ES-I3 (cell line): ENCODE measurements around the gene GGT5.
"Not testable (repeated sequence)": the region's sequence is repeated elsewhere in the genome, so short reads cannot be mapped to it uniquely, and the experiment has no call there.

Source experiments
- H3K36me3 ChIP-seq: 2 replicates; pipeline ENCODE4 v1.6.1; 2013; ENCODE audit warnings: mild to moderate bottlenecking, low read length, control low read depth, moderate library complexity; ENCODE audit not compliant: insufficient read depth
- H3K4me1 ChIP-seq: 2 replicates; pipeline ENCODE4 v1.6.1; 2013; ENCODE audit warnings: mild to moderate bottlenecking, control low read depth, low read length; ENCODE audit not compliant: insufficient read depth
- H3K9ac ChIP-seq: 2 replicates; pipeline ENCODE4 v1.6.1; 2013; ENCODE audit warnings: low read depth, mild to moderate bottlenecking, low read length, moderate library complexity
- H3K9me3 ChIP-seq: 2 replicates; pipeline ENCODE4 v1.6.1; 2013; ENCODE audit warnings: mild to moderate bottlenecking, low read length, moderate library complexity; ENCODE audit not compliant: control insufficient read depth, insufficient read depth

GGT5 gene, protein sequence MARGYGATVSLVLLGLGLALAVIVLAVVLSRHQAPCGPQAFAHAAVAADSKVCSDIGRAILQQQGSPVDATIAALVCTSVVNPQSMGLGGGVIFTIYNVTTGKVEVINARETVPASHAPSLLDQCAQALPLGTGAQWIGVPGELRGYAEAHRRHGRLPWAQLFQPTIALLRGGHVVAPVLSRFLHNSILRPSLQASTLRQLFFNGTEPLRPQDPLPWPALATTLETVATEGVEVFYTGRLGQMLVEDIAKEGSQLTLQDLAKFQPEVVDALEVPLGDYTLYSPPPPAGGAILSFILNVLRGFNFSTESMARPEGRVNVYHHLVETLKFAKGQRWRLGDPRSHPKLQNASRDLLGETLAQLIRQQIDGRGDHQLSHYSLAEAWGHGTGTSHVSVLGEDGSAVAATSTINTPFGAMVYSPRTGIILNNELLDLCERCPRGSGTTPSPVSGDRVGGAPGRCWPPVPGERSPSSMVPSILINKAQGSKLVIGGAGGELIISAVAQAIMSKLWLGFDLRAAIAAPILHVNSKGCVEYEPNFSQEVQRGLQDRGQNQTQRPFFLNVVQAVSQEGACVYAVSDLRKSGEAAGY

DNA sequence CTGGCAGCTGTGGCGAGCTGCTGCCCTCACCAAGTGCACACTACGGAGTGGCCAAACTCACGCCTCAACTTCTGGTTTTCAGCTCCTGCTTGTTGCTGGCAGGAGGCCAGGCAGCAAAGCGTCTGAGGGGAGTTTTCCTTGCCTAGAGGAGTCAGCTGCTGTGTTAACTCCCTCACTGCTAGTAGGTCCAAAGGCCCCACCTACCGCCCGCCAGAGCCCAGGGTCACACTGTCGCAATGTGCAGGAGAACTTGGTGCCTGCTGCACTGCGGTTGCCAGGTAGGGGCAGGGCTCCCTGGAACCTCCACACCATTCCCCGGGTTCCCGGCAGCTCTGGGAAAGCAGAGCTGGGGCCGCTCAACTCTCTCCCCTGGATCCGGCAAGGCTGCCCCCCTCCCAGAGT, at the start of gene GGT5:
Gene GGT5 (minus strand): TSS at position 53 of the 402 bp plus-strand sequence. CDS start 357 bp downstream, outside the sequence.
- H3K36me3 ChIP-seq, H3K9ac ChIP-seq, H3K9me3 ChIP-seq: not testable (repeated sequence)
- H3K4me1 ChIP-seq, result peaks cover 18% of the 10 kb centered on the region; the same call in 1 of the 2 replicates

DNA sequence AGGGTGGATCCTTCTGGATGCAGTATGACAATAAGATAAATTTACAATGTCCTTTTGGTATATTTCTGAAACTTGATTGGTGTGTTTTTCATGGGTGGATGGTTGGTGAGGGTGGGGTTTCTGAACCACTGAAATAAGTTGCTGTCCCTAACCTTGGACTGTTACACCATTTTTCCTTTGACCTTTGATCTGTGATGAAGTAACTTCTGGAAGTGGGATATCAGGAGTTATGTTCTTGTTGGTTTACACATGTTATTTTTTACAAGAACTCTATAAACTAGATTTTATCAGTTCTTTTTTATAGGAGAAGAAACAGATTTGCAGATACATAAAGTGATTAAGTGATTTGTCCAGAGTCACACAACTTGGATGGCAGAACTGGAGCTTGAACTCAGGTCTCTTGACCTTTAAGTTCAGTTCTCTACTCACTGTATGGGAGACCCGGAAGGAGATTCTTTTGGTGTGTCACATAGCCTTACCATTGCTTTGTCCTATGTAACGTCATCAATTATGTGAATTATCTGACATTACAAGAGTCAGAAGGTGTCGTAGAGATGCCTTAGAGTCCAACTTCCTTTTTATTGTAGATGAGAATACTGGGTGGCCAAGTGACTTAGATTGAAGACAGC, 47.4 kb upstream of the GGT5 start:
- not testable (repeated sequence) for H3K9me3 ChIP-seq, H3K9ac ChIP-seq, H3K36me3 ChIP-seq
- peaks cover 11% of the 10 kb centered on the region; the same call in 1 of the 2 replicates for H3K4me1 ChIP-seq

DNA sequence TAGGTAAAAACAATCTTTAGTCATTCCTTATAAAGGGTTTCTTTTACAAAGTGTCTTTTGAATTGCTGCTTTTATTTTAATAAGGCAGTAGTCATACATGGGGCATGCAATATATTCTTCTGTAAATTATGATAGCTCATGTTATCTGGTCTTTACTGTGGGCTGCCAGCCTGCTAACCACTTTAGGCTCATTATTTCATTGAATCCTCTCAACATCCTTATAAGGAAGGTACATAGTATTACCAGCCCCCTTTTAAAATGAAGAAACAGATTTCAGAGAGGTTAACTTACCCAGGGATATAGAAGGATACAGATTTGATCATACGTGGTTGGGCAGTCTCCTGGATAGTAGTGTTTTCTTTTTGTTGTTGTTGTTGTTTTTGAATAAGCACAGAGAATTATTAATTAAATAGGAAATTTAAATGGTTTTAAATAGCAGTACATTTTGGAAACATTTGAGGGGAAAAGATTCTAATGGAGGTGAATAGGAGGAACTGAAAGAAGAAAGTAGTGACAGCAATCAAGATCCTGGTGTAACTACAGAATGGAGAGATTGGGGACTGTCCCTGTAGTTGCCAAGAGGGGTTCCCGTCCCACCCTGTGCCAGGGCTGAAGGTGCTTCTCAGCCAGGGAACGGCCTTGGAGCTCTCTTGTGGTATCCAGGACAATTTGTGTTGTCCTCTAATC, 46.8 kb upstream of the GGT5 start:
- H3K36me3 ChIP-seq, result no peaks in the 10 kb centered on the region
- H3K9ac ChIP-seq, result no peak overlapping the region
- peaks cover 11% of the 10 kb centered on the region; the same call in 1 of the 2 replicates for H3K4me1 ChIP-seq
- no peaks in the 10 kb centered on the region for H3K9me3 ChIP-seq

DNA sequence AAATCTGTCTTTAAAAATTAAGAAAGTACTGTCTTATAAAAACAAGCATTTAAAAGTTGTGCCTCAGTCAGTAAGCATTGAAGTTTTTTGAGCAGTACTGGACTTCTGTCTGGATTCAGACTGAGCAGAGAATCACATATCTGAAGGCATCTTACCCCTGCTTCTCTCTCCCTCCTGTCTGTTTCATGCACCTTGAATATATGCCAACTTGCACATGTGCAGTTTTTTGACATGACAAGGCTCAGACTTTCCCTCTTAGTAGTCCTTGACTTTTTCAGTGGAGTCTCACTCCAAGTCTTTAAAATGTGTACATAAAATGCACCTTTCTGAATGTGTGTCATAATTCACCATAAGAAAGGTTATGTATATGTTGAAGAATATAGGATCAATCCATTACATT, 45.6 kb upstream of the GGT5 start:
- H3K9ac ChIP-seq, result no peak overlapping the region
- H3K4me1 ChIP-seq, result peaks cover 14% of the 10 kb centered on the region; the same call in 1 of the 2 replicates

DNA sequence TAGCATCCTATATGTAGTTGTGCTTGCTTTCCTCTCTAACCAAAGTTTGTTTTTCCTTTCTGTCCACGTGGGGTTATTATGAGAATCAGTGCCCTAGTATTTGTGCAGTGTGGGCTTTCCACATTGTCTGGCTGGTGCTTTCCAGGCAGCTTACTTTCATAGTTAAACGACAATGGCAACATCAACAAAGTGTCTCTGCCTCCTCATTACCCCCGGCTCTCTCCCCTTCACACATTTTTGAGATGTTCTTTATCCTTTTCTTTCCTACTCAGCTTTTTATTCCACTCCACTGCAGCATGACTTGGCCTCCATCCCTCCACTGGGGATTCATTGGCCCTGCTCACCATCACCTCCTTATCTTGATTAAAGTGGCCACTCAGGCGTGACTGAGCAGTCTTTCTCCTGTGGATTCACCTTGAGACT, 44.9 kb upstream of the GGT5 start:
- no peak overlapping the region for H3K9ac ChIP-seq
- H3K4me1 ChIP-seq, result peaks cover 20% of the 10 kb centered on the region
- H3K36me3 ChIP-seq, result no peaks in the 10 kb centered on the region

More for the DNA sequence above, 45.6 kb upstream of the GGT5 start:
- Histone ChIP-seq H3K36me3 (no peaks in the 10 kb centered on the region), H3K9me3 (no peaks in the 10 kb centered on the region)

DNA sequence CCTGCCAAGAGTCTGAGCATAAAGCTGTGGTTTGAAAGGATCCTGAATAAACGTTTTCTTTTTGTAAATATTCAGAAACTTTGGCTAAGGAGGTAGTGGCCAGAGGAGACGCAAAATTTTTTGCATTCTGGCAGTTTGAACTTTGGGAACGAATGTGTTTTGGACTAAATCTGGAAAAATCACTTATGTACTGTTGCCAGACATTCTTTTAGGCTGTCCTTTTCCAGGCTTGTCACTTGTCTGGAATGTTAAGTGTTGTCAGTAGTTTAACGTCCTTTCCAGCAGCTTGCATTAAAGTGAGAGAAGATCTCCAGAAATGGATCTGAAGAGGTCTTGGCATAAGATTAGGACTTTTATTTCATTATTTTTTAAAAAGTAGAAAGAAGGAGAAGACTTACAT, 44.2 kb upstream of the GGT5 start:
- Histone ChIP-seq H3K9ac (no peak overlapping the region), H3K9me3 (no peaks in the 10 kb centered on the region), H3K4me1 (peaks cover 22% of the 10 kb centered on the region), H3K36me3 (no peaks in the 10 kb centered on the region)

More for the DNA sequence above, 44.9 kb upstream of the GGT5 start:
- no peaks in the 10 kb centered on the region for H3K9me3 ChIP-seq

DNA sequence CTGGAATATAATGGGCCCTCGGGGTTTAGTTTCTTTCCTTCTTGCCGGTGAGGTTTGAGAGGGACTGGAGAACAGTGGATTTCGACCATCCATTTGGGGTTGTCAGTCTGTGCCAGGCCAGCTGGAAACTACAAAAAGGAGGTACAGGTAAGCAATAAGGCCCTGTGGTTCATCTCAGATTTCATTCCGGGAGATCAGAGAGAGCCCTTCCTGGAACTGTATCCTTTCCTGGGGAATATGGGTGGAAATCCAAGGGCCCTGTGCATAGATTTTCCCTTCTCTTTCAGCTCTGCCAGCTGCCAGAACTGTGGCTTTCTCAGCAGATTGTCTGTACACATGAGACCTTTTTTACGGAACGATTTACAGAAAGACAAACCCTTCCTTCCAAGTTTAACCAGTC, 42.9 kb upstream of the GGT5 start:
- H3K4me1 ChIP-seq, result peaks cover 22% of the 10 kb centered on the region
- H3K9ac ChIP-seq, H3K9me3 ChIP-seq, H3K36me3 ChIP-seq: not testable (repeated sequence)

DNA sequence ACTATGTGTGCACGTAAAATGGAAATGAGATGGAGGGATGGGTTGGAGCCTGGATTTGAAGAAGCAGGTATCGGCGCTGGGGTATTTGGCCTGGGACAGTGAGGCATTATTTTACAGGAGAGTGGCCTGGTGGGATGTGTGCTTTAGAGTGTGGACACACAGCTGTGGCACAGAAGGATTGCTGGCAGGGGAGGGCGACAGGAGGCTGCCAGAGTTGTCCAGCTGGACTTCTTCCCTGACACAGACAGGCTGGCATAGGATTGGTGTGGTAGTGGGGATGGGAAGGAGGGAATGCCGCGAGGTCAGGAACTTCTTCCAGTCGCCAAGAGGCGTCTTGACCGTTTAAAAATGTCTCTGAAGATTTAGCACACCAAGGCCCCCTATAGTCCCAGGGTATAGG, 42.3 kb upstream of the GGT5 start:
- peaks cover 22% of the 10 kb centered on the region for H3K4me1 ChIP-seq

DNA sequence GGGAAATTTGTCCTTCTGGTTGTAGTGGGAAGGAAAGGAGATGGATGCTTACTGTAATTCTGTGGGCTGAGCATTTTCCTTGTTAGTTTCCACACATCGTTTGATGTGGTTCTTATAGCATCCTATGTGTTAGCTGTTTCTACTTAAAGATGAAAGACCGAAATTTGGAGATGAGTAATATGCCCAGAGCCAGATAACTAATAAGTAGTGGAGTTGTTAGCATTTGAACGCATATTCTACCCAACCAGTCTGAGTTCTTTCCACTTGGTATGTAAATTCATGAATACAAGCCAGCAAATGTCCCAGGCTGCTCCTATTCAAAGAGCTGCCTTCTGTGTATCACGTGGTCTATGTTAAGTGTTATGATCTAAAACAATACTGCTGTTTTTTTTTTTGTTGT, 40.4 kb upstream of the GGT5 start:
- H3K4me1 ChIP-seq, result peaks cover 22% of the 10 kb centered on the region
- no peaks in the 10 kb centered on the region for H3K9me3 ChIP-seq
- no peak overlapping the region; the same call in 1 of the 2 replicates for H3K9ac ChIP-seq
- no peaks in the 10 kb centered on the region for H3K36me3 ChIP-seq

More for the DNA sequence above, 42.3 kb upstream of the GGT5 start:
- H3K9me3 ChIP-seq, H3K36me3 ChIP-seq, H3K9ac ChIP-seq: not testable (repeated sequence)

DNA sequence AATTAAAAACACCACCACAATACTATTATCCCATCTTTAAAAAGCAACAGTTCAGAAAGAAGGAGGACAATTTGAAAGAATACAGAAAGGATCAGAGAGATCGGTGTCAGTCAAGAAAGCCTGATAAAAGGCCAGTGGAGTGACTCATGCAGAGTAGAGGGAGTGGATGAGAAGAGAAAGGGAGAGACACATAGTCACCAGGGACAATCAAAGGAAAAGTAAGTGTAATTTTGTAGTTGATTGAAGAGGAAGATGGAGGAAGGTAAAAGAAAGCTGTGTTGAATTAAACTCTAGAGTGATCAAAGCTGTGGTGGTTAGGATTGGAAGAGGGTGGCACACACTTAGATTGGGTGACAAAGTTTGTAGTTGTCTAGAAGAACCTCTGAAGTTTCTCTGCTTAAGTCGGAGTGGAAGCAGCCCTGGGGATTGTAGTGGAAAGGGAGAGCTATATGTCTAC, 39.9 kb upstream of the GGT5 start:
- no peak overlapping the region; the same call in 1 of the 2 replicates for H3K9ac ChIP-seq
- H3K36me3 ChIP-seq, result no peaks in the 10 kb centered on the region
- no peaks in the 10 kb centered on the region for H3K9me3 ChIP-seq
- H3K4me1 ChIP-seq, result peaks cover 21% of the 10 kb centered on the region

DNA sequence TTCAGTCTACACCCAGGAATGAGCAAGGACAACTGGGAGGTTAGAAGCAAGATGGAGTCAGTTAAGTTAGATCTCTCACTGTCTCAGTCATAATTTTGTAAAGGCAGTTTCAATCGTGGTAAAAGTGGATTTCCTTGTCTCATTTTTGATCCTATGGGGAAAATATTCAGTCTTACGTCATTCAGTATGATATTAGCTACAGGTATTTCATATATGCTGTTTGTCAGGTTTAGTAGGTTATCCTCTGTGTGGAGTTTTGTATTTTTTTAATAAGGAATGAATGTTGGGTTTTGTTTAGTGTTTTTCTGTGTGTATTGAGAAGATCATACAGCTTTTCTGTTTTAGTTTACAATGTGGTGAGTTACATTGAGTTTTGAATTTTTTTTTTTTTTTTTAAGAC, 37.5 kb upstream of the GGT5 start:
- Histone ChIP-seq H3K36me3 (no peaks in the 10 kb centered on the region), H3K9me3 (no peaks in the 10 kb centered on the region), H3K9ac (no peak overlapping the region), H3K4me1 (peaks cover 12% of the 10 kb centered on the region)

DNA sequence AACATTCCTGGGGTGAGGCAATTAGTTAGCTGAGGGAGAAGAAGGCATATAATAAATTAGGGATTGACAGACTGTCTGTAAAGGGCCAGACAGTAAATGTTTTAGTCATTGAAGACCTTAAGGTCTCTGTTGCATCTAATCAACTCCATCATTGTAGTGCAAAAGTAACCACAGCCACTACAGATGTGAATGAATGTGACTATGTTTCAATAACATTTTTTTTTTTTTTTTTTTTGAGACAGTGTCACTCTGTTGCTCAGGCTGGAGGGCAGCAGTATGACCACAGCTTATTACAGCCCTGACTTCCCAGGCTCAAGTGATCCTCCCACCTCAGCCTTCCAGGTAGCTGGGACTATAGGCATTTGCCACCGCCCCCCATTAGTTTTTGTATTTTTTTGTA, 35.5 kb upstream of the GGT5 start:
- not testable (repeated sequence) for H3K36me3 ChIP-seq, H3K9me3 ChIP-seq, H3K9ac ChIP-seq, H3K4me1 ChIP-seq

DNA sequence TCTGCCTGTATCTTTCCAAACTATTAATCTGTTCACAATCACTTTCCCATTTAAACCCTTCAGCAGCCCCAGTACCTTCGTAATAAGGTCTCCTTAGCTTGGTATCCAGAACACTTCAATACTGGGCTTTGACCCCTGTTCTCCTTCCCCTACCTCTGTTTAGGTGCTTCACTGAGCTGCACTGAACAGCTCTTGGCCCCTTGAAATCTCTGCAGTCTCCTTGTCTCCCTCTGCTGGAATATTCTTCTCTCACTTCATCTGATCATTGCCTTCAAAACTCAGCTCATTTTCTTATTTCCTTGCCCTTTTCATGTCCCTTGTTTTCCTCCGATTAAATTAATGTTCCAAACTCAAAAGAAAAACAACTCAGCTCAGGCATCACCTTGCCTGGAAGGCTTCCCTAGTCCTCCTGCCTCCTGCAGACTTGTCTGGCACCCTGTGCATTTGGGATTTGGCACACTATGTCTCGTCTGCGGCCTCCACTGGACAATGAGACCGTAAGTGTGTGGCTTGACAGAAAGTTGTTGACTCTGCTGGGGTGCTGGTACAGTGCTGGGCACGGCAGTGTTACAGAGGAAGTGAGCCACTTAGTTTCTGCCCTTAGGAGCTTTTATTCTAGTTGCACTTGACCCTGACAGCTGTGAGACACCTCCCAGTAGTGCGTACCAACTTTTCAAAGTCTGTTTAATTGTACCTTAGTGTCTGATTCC, 30.0 kb upstream of the GGT5 start:
- not testable (repeated sequence) for H3K9me3 ChIP-seq, H3K9ac ChIP-seq, H3K36me3 ChIP-seq
- peaks cover 10% of the 10 kb centered on the region for H3K4me1 ChIP-seq

DNA sequence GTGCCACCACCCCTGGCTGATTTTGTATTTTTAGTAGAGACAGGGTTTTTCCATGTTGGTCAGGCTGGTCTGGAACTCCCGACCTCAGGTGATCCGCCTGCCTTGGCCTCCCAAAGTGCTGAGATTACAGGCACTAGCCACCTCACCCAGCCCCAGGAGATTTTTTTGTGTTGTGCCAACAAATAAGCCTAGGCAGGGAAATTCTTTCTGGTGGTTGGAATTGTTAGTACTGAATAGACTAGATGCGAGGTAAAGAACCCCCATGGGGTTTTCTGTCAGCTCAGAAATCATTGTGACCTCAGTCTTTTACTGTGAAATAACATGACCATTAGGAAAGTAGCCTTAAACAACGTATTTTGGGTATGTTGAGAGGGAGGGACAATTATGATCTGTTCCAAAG, 29.0 kb upstream of the GGT5 start:
- H3K9me3 ChIP-seq, H3K36me3 ChIP-seq, H3K9ac ChIP-seq: not testable (repeated sequence)
- H3K4me1 ChIP-seq, result peaks cover 10% of the 10 kb centered on the region
